Upper lobe of left lung (tissue), 4 donors: ENCODE measurements around the gene TMPRSS11A.

Experiments
- CTCF ChIP-seq, 6 experiments: fragments of 450-650 bp in 4 of 6; fragments of 200-600 bp in 2 of 6; sonication (generic) in 2 of 6; IDR thresholded peaks; one replicate each; pipeline ENCODE4 v1.5.1; 2016 to 2019; ENCODE audit warnings: antibody characterized with exemption in 6 of 6
- EP300 ChIP-seq, 4 donors: sonication (generic); formaldehyde crosslinking; IDR thresholded peaks; one replicate each; pipeline ENCODE4 v1.5.1; 2017; ENCODE audit warnings: antibody characterized with exemption in 4 of 4, control low read depth in 2 of 4
- POLR2A ChIP-seq, 4 donors: fragments of 450-650 bp; IDR thresholded peaks; one replicate each; pipeline ENCODE4 v1.5.1; 2016 to 2017; ENCODE audit warnings: antibody characterized with exemption in 4 of 4, mild to moderate bottlenecking in 2 of 4
- POLR2AphosphoS5 ChIP-seq, 2 donors: sonication (generic); formaldehyde crosslinking; IDR thresholded peaks; one replicate each; pipeline ENCODE4 v1.5.1; 2017; ENCODE audit warnings: antibody characterized with exemption in 2 of 2

- TF ChIP-seq EP300 (IDR thresholded peaks at IDR 0.05) (no peak), POLR2A (IDR thresholded peaks at IDR 0.05) (no peak), CTCF (IDR thresholded peaks at IDR 0.05) (no peak), POLR2AphosphoS5 (IDR thresholded peaks at IDR 0.05) (no peak)
Observed at GRCh38 chr4:67988991-67989390, 25.7 kb upstream of the TMPRSS11A start.
